ACHN (cell line): ENCODE results near the gene PRCC.

Experiments
- DNase-seq: peaks from one replicate; pipeline ENCODE4 v3.0.0-alpha.2; 2015
- in situ Hi-C: cut with HindIII; loops from 2 replicates; pipeline ENCODE4 v1.10.0; 2017; ENCODE audit warnings: low sequenced_read_pairs, low pct_ligation_motif_present, low pct_unique_long_range_greater_than_20kb

The PRCC gene

DNA sequence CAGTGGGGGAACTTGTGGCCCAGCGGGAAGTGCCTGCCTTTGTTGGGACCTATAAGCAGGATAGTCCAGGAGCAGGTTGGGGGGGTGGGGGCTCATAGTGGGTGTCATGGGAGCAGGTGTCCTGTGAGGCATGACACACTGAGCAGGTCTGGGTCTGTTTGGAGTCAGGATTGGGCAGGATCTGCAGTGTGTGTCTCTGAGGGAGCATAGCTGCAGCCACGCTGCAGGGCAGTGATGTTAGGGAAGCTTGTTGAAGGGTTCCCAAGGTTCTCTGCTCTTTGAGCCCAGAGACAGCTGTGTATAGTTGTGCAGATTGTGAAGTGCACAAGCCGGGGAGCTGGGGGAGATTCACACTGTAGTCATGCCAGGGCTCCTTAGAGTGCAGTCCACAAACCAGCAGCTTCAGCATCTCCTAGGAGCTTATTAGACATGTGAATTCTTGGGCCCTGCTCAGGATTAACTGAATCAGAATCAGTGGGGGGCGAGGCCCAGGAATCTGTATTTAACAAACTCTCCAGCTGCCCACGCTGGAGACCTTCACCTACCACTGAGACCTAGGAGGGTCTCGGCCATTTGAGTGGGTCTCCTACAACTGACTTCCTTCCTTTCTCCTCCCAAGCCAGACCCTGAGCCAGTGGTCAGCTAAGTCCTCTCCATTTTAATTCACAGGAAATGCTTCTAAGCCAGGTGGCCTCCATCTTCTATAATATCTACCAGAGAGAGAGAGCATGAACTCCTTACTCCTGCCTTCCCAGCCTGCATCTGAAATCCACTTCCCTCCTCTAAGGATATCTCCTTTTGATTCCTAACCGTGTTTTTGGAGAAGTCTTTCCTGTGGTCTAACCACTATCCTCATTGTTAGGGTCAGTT, 80.5 kb downstream of the PRCC start:
- DNase-seq = no peak
- in situ Hi-C loops = no loop called here

DNA sequence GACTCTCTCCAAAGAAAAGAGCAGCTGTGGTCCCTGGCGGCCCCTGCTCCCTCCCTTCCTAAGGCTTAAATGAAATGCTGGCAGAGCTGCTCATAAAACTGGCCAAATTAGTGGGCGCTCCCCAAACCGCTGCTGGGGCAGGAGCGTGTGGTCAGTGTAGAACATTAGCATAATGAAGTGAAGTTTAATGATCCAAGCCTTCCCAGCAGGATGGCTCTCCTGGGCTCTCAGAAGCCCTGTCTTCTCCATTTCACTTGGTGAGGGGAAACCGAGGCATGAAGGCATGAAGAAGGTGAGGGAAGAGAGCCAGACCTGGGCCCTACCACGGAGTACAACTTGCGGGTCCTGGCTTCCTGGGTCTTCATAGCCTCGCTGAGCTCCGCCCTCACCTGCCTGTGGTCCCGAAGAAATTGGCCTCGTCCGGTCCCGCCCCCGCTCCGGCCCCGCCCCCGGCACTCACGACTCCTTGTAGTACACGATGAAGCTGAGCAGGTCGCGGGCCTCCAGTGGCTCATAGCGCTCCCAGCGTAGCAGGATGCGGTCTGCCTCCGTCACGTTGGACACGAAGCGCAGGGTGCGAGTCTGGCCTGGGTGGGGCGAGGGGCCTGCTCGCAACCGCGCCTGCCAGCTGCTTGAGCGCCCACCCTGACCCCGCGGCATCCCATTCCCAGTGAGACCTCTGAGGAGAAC, 81.3 kb downstream of the PRCC start:
- DNase-seq = no peak
- in situ Hi-C loops = no loop called here

DNA sequence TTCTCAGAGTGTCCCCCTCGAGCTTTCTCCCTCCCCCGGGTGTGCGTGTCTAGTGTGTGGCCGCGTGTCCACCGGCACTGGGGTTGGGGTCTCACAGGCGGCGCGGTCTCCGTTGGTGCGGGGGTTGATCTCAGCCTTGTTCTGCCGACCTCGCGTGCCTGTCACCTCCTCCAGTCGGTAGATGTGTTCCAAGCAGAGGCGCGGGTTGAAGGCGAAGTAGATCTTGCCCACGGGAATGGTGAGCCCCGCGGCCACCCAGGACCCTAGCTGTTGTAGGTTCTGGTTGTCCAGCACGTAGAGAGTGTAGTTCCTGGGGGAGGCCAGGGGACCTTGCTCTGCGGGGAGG, 81.8 kb downstream of the PRCC start:
- in situ Hi-C loops = no loop called here
- no peak for DNase-seq
